ENCODE results near the gene EEFSEC.

The EEFSEC gene

GRCh38 chr3:128271536-128272332 lies 118.5 kb downstream of the EEFSEC start:
- no peak for TF ChIP-seq TAF1 (IDR thresholded peaks at IDR 0.05; ENCODE audit: borderline replicate concordance, low read depth, low read length)
- no peak for TF ChIP-seq POLR2AphosphoS5 (IDR thresholded peaks at IDR 0.05; ENCODE audit: low read depth, low read length)
- TF ChIP-seq POLR2A (IDR thresholded peaks at IDR 0.05; ENCODE audit: low read depth, low read length): no peak
- no peak for DNase-seq (ENCODE audit: insufficient read length)
- no peak for FAIRE-seq

DNA sequence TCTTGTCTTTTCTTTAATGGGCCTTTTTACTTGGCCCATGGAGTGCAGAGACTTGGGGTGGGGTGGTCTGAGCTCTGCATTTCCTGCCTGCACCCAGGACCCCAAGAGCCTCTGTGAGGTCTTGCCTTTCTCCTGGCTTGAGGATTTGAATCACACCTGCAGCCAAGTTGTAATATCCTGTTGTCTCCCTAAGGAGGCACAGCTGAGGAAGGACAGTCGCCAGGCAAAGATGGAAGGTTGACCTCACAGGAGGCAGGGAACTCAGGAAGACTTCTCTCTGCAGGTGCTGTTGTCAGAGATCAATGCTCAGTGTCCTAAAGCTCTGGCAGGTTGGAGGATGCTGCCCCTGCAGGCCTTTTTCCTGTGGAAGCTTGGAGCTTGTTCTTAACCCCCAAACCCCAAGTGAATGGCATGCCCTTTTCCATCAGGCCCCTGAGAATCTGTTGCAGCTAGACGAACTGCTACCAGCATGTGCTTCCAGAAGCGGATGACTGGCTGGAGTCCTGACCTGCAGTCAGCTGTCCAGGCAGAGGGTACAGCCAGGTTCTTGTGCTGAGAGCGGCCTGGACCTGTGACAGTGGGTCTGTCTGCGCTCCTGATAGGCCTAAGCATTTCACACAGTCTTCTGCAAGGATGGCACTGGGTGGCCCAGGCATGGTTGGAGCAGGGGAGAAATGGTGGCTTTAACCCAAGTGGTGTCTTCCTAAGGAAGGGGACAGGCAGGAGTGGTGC lies 120.0 kb downstream of the EEFSEC start:
- FAIRE-seq (no peak), DNase-seq (ENCODE audit: insufficient read length) (no peak)
- TF ChIP-seq TAF1 (IDR thresholded peaks at IDR 0.05; ENCODE audit: borderline replicate concordance, low read depth, low read length): no peak

GRCh38 chr3:128273841-128274573 lies 120.7 kb downstream of the EEFSEC start:
- no peak for FAIRE-seq
- DNase-seq (ENCODE audit: insufficient read length): no peak
- TF ChIP-seq POLR2A (IDR thresholded peaks at IDR 0.05; ENCODE audit: low read depth, low read length) (no peak), TAF1 (IDR thresholded peaks at IDR 0.05; ENCODE audit: borderline replicate concordance, low read depth, low read length) (no peak), POLR2AphosphoS5 (IDR thresholded peaks at IDR 0.05; ENCODE audit: low read depth, low read length) (no peak)

- DNase-seq (ENCODE audit: insufficient read length): no peak
- TF ChIP-seq POLR2AphosphoS5 (IDR thresholded peaks at IDR 0.05; ENCODE audit: low read depth, low read length): no peak
- TF ChIP-seq POLR2A (IDR thresholded peaks at IDR 0.05; ENCODE audit: low read depth, low read length): no peak
- TF ChIP-seq TAF1 (IDR thresholded peaks at IDR 0.05; ENCODE audit: borderline replicate concordance, low read depth, low read length): no peak
- FAIRE-seq: no peak
Measured at GRCh38 chr3:128274837-128275236, 121.6 kb downstream of the EEFSEC start.

GRCh38 chr3:128275316-128276145 lies 122.2 kb downstream of the EEFSEC start:
- DNase-seq (ENCODE audit: insufficient read length) (no peak), FAIRE-seq (no peak)

GRCh38 chr3:128276146-128276435 lies 122.8 kb downstream of the EEFSEC start:
- FAIRE-seq: no peak
- DNase-seq (ENCODE audit: insufficient read length): no peak
- TF ChIP-seq POLR2AphosphoS5 (IDR thresholded peaks at IDR 0.05; ENCODE audit: low read depth, low read length) (no peak), TAF1 (IDR thresholded peaks at IDR 0.05; ENCODE audit: borderline replicate concordance, low read depth, low read length) (no peak), POLR2A (IDR thresholded peaks at IDR 0.05; ENCODE audit: low read depth, low read length) (no peak)

More at GRCh38 chr3:128275316-128276145, 122.2 kb downstream of the EEFSEC start:
- TF ChIP-seq TAF1 (IDR thresholded peaks at IDR 0.05; ENCODE audit: borderline replicate concordance, low read depth, low read length) (no peak), POLR2A (IDR thresholded peaks at IDR 0.05; ENCODE audit: low read depth, low read length) (no peak), POLR2AphosphoS5 (IDR thresholded peaks at IDR 0.05; ENCODE audit: low read depth, low read length) (no peak)

- DNase-seq (ENCODE audit: insufficient read length) (no peak), FAIRE-seq (no peak)
- TF ChIP-seq POLR2A (IDR thresholded peaks at IDR 0.05; ENCODE audit: low read depth, low read length) (no peak), TAF1 (IDR thresholded peaks at IDR 0.05; ENCODE audit: borderline replicate concordance, low read depth, low read length) (no peak), POLR2AphosphoS5 (IDR thresholded peaks at IDR 0.05; ENCODE audit: low read depth, low read length) (no peak)
Measured at GRCh38 chr3:128276577-128277183, 123.4 kb downstream of the EEFSEC start.

DNA sequence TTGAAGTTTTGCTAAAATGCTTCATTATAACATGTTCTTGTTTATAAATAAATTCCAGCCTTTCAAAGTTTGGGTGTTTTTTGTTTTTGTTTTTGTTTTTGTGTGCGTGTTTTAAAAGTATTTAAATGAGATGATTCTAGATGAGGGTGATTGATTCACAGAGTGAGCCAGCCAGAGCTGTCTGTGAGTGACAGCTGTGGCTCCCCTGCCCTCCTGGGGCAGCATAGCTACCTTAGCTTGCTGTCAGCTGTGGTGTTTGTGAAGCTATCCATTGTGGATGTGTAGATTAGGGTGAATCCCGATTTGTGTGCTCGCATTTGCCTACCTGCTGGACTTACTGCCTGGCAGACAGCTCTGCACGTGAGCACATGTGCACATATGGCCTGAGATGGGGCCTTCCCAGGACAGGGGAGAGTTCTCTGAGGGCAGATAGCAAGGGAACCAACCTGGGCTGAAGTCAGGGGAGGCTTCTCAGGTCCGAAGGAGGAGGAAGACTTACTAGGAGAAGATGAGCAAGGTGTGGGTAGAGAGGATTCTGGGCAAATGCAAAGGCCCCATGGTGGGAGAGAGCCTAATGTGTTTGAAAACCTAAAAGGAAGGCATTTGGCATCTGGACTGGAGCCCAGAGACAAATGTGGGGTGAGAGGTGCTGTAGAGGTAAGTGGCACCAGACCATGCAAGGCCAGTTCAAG lies 124.2 kb downstream of the EEFSEC start:
- no peak for TF ChIP-seq POLR2A (IDR thresholded peaks at IDR 0.05; ENCODE audit: low read depth, low read length)
- no peak for TF ChIP-seq POLR2AphosphoS5 (IDR thresholded peaks at IDR 0.05; ENCODE audit: low read depth, low read length)
- no peak for TF ChIP-seq TAF1 (IDR thresholded peaks at IDR 0.05; ENCODE audit: borderline replicate concordance, low read depth, low read length)
- no peak for FAIRE-seq
- no peak for DNase-seq (ENCODE audit: insufficient read length)

DNA sequence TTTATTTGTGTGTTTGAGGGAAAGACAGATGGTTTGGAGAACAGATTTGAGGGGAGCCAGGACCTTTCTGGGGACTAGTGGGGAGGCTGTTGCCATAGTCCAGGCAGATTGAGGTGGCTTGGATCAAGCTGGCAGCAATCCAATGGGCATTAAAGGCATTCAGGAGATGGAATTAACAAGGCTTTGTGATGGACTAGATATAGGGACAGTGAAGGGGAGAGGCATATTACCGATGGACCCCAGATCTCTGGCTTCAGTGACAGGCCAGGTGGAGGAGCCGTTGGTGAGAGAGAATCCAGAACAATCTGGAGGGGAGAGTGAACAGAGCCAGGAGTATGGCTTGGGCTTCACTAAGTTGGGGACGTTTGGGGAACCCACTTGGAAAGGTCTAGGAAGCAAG lies 124.8 kb downstream of the EEFSEC start:
- FAIRE-seq: no peak
- TF ChIP-seq POLR2A (IDR thresholded peaks at IDR 0.05; ENCODE audit: low read depth, low read length): no peak
- no peak for TF ChIP-seq TAF1 (IDR thresholded peaks at IDR 0.05; ENCODE audit: borderline replicate concordance, low read depth, low read length)
- TF ChIP-seq POLR2AphosphoS5 (IDR thresholded peaks at IDR 0.05; ENCODE audit: low read depth, low read length): no peak
- no peak for DNase-seq (ENCODE audit: insufficient read length)

Measured in GM12892 (cell line).